Activated CD8-positive, alpha-beta memory T cell treated with anti-CD3 and anti-CD28 coated beads, Interleukin-2, amount 50 U/mL, for 24 hours (primary cell): Measurements from ENCODE around the gene FKBP10.
"Not testable (repeated sequence)": the region's sequence is repeated elsewhere in the genome, so short reads cannot be mapped to it uniquely, and the experiment has no call there.

ENCODE experiments used
- DNase-seq: peaks from one replicate; pipeline ENCODE4 v3.0.0-alpha.2; 2020; ENCODE audit errors: extremely low read depth

FKBP10 gene

DNA sequence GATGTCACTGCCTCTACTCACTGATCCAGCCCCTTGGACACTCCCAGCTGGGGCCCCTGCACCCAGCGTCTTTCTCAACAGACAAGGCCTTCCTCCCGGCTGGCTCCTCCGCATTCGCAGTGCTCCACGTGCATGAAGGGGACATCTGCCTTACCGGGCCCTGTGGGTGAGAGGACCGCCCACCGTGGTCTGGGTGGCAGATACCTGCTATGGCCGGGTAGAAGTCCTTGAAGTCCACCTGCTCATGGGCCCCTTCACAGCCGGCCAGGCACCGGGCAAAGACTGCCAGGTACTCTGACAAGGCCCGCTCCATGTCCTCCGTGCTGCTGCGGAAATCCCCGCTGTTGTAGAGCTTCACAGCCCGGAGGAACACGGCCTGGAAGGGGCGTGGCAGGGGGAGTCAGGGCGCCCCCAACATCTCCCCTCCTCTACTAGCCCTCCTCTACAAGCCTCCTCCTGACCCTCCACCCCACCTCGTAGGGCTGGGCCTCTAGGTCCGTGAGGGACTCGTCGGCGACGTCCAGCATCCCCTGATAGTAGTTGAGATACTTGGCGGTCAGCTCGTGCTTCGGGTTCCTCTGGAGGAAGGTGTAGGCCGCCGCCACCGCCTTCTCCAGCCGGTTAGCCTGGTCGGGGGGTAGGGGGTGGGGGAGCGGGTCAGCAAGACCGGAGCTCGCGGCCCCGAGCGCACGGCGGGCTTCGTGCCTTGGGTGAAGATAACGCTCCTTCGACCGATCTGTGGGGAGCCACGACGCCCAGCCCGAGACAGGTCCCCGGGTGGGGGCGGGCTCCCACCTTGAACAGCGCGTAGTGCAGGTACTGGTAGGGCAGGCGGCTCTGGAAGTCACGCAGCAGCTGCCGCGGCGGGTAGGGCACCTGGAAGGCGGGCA is 1.9 kb upstream of the FKBP10 start:
- DNase-seq: no peak

DNA sequence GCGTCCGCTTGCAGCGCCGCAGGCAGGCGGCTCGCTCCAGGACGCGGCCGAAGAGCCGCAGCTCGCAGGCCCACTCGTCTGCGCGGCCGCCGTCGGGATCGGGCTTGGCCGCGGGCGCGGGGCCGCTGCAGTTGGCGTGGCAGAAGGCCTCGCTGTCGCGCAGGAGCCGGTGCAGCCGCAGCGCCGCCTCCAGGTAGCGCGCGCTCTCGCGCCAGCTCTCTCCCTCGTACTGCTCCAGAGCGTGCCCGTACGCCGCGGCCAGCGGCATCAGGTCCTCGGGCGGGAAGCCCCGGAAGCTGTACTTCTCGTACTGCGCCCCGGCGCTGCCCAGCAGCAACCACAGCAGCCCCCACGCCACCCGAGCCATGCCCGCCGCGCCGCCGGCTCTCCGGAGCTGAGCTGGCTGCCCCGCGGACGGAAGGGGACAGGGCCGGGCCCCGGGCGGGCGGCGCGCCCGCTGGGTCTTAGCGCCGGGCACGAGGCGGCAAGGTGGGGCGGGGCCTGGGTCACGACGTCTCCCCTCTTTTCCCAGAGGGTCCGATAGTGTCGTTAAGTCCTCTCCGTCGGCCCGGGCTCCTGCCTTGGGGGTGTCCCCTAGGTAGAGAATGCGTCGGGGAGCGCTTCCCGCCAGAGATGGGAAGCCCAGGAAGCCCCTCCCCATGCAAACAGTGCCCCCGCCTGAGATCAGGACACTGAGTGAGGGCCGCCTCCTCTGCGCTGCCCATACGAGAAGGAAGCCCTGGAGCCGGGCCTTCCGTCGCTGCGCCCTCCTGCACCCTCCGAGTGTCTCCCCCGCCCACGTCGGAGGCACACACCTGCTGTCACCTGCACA is 1.0 kb upstream of the FKBP10 start, which contains the start of gene P3H4:
P3H4 (minus strand) TSS at position 401 of the 832 bp plus-strand sequence; CDS start at position 367, 34 bp downstream.
- no peak for DNase-seq

DNA sequence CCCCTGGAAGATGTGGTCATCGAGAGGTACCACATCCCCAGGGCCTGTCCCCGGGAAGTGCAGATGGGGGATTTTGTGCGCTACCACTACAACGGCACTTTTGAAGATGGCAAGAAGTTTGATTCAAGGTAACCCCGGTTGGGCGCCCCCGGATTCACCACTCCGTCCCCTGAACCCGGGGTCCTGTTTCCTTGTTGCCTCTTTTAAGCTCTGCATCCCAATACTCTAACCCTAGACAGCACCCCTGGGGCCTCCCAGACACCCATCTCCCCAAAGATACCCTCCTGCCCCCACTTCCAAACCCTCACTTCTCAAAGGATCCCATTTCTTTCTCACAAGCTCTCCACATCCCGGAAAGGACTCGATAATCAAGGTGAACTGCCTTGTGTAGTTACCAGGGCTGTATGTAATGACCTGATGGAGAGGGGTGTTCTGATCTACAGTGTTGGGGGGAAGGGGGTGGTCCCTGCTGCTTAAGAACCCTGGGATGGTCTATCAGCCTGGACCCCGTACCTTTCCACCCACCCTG is 412 bp downstream of the FKBP10 start:
- DNase-seq: no peak

DNA sequence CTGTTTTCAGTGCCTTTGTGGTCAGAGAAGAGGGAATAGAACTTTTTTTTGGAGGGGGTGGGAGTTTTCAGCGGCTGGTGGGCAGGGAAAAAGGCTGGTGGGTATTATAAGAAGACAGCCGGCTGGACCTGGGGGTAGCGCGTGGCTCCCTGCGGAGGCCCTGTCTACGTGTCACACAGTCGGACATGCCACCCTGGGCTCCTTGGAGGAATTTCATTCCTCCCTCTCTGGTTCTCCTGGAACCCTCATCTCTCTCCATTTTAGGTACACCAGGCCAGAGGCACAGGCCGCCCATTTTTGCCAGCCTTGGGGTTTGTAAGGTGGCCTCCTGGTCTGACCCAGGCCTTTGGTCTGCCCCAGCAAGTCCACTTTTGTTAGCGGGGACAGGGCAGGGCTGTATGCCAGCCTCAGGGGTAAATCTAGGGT is 908 bp downstream of the FKBP10 start:
- DNase-seq: no peak

DNA sequence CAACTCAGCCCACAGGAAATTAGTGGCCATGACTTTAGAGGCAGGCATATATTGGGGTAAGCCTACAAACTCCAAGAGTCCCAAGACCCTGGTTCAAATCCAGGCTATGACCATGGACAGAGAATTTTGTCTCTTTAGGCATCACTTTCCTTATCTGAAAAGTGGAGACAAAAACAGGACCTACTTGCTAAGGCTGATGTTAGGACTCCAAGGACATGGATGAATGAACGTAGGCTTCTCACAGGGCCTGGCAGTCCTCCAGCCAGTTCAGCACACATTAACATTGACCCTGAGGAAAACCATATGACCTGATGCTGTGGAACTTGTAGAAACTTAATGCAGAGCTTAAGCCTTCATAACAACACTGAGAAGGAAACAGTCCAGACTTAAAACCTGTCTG is 1.4 kb downstream of the FKBP10 start:
- DNase-seq: no peak

DNA sequence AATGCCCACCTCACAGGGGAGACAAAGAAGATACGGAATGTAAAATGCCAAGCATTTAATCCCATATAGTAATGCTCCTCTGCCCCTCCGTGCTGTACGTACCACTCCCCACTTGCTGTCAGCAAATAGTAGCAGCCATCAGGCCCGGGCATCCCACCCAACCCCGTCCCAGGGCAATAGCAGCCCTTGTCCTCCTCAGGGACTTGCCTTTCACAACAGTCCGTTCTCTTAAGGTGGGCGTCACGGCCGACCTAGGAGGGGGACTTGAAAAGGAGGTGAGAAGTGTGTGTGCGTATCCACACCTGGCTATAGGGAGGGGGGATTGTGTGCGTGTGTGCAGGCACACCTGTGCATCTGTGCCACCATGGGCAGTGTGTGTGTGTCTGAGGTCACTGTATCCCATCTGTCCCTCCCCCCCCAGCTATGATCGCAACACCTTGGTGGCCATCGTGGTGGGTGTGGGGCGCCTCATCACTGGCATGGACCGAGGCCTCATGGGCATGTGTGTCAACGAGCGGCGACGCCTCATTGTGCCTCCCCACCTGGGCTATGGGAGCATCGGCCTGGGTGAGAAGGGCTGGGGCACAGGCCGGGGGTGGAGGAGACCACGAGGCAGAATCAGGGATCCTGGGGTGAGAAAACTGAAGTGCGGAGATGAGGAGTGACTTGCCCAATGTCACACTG is 4.0 kb downstream of the FKBP10 start:
- no peak for DNase-seq

DNA sequence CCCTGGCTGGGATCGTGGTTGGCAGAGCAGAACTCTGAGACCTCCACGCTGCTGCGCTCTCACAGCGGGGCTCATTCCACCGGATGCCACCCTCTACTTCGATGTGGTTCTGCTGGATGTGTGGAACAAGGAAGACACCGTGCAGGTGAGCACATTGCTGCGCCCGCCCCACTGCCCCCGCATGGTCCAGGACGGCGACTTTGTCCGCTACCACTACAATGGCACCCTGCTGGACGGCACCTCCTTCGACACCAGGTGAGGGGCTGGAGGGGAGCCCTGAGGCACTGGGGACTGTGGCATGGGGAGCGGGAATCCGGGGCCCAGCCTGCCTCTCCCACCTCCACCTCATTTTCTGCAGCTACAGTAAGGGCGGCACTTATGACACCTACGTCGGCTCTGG is 5.2 kb downstream of the FKBP10 start:
- no peak for DNase-seq

DNA sequence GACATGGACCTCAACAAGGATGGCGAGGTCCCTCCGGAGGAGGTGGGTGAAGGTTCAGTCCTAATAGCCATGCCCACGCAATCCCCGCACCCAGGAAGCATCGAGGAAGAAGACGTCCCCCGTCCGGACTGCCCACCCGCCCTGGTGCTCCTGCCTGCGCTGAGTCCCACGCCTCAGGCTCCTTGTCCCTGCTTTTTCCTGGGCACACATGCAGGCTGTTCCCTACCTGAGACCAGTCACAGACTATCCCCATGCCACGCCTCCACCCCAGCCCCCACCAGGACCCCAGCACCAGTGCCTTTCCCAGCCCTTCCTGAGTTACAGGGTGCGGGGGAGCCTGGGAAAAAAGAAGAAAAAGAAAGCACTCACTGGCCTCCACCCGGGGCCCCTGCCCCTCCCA is 9.0 kb downstream of the FKBP10 start:
- no peak for DNase-seq

DNA sequence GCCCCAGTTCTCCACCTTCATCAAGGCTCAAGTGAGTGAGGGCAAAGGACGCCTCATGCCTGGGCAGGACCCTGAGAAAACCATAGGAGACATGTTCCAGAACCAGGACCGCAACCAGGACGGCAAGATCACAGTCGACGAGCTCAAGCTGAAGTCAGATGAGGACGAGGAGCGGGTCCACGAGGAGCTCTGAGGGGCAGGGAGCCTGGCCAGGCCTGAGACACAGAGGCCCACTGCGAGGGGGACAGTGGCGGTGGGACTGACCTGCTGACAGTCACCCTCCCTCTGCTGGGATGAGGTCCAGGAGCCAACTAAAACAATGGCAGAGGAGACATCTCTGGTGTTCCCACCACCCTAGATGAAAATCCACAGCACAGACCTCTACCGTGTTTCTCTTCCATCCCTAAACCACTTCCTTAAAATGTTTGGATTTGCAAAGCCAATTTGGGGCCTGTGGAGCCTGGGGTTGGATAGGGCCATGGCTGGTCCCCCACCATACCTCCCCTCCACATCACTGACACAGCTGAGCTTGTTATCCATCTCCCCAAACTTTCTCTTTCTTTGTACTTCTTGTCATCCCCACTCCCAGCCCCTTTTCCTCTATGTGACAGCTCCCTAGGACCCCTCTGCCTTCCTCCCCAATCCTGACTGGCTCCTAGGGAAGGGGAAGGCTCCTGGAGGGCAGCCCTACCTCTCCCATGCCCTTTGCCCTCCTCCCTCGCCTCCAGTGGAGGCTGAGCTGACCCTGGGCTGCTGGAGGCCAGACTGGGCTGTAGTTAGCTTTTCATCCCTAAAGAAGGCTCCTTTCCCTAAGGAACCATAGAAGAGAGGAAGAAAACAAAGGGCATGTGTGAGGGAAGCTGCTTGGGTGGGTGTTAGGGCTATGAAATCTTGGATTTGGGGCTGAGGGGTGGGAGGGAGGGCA is 9.7 kb downstream of the FKBP10 start:
- DNase-seq: no peak

DNA sequence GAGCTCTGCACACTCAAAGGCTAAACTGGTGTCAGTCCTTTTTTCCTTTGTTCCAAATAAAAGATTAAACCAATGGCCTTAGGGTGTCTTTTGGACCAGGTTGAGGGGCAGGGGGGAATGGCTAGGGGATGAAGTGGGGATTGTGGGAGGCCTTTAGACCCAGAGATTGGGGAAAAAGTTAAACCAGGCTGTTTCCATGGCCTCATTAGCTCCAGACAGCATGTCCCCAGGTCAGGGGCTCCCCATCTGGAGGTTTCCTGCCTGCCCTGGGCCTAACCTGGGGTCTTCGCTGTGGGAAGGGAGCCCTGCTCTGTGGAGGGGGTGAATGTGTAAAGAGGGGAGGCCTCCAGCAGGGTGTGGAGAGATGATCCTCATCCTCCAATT is 10.3 kb downstream of the FKBP10 start:
- DNase-seq: no peak

DNA sequence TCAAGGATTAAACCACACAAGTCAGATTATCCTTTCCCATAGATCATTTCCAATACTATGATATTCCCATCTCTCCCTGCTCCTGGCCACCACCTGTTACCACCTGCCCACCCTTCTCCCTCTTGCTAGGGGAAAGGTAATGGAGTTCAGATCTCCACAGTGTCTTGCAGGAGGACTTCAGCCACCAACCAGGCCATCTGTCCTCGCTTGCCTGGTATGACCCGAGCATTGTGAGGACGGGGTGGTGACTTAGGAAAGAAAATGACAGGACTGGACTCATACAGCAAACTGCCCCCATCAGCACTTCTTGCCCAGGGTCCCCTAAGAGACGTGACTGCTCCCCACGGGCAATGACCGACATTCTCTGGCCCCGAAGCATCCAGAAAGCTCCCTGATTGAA is 10.8 kb downstream of the FKBP10 start:
- DNase-seq: no peak

DNA sequence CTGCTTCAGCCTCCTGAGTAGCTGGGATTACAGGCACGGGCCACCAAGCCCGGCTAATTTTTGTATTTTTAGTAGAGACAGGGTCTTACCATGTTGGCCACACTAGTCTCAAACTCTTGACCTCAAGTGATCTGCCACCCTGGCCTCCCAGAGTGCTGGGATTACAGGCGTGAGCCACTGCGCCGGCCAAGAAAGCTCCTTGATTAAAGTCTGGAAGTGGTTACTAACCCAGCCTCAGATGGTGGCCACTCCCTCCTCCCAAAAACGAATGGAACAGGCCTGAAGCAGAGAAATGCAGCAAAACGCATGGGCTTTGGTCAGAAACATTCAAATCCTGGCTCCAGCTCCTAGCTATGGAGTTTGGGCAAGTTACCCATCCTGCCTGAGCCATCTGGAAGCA is 11.3 kb downstream of the FKBP10 start:
- no peak for DNase-seq

DNA sequence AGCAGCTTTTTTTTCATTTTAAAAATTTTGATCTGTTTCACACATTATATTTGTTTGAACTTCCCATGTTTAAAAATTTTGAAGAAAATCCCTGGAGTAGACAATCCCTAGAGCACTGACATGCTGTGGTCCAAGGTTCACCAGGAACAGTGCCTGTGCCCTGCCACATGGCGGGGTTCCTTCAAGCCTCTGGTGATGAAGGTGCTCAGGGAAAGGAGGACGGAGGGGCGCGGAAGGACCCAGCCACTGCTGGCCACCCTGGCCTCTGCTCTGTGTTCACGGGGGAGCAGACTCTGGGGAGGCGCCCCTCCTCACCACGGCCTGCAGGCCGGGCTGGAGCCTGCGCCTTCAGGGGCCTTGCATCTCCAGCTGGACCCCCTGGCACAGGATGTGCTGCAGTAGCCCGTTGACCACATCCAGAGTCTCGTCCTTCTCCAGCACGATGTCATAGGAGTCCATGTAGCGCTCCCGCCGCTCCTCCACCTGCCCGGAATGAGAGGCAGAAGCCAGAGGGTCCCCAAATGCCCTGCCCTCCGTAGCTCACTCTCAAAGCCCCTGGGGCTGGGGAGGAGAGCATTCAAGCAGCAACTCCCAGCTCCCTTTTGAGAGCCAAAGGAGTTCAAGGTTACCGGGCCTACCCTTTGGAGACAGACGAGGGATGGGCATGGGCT is 12.5 kb downstream of the FKBP10 start:
- no peak for DNase-seq

DNA sequence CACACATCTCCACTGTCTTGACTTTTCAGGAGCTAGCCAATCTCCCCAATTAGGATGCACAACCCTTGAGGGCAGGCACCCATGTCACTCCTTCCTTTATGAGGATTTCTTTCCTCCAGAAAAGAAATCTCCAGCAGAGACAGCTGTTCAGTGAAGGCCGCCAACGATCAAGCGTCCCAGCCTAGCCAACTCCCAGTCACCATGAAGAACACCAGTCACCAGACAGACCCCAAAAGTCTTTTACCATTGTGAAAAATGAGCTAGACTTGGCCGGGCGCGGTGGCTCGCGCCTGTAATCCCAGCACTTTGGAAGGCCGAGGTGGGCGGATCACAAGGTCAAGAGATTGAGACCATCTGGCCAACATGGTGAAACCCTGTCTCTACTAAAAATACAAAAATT is 17.2 kb downstream of the FKBP10 start:
- not testable (repeated sequence) for DNase-seq

DNA sequence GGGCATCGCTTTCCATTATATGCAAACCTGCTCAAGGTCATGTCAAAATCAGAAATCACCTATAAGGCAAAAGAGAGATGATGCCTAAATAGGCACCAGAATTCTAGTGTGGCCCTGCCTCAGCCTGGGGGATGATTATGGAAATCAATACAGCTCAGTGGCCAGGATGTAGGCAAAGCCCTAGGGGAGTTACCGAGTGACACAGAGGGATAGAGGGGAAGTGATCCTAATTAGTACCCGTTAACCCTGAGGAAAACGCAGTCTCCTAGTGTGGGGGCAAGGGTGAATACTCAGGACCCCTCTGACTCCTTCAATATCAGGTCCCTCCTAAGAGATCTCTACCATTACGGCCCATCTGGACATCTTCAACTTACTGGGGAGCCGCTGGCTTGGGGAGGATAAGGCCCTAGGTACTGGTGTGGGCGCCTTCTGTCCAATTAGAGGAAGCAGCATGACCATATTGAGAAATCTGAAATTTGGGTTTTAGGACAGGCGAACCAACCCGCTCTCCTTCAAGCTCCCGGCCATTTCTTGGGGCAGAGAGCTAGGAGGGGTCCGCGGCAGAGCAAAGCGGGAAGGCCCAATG is 22.5 kb downstream of the FKBP10 start:
- DNase-seq: no peak

DNA sequence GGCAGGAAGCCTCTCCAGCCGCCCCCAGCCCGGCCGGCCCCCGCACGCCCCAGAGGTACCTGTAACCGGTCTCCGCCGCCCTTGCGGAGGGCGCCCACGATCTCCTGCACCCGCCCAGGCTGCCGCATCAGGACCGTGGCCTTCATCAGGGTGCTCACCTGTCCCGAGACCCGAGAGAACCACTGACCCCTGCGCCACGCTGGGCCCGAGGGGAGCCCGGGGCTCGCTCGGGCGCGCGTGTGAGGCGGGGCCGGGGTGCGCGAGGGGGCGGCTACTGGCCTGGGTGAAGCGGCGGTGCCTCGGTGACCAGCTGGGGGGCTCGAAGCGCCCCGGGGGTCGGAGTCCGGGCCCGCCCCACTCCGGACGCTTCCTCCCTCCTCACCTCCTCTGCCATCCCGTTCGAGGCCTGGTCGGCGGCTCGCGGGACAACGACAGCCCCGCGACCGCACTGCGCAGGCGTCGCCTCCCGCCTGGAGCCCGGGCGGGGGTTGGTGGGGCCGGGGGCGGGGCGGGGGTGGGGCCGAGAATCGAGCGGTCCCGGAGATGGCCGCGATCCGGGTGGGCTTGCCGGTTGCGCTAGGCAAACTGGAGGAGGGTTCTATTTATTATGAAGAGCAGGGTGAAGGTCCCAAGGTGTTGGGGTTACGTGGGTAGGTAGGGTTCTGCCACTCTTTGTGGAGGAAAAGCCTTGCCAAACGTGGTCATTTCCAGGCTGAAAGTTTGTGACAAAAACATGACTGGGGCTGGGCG is 23.2 kb downstream of the FKBP10 start, which contains the start of gene NT5C3B:
NT5C3B (minus strand) TSS at position 433 of the 750 bp plus-strand sequence; CDS start at position 394, 39 bp downstream.
- peak; percentile 18 for DNase-seq

DNA sequence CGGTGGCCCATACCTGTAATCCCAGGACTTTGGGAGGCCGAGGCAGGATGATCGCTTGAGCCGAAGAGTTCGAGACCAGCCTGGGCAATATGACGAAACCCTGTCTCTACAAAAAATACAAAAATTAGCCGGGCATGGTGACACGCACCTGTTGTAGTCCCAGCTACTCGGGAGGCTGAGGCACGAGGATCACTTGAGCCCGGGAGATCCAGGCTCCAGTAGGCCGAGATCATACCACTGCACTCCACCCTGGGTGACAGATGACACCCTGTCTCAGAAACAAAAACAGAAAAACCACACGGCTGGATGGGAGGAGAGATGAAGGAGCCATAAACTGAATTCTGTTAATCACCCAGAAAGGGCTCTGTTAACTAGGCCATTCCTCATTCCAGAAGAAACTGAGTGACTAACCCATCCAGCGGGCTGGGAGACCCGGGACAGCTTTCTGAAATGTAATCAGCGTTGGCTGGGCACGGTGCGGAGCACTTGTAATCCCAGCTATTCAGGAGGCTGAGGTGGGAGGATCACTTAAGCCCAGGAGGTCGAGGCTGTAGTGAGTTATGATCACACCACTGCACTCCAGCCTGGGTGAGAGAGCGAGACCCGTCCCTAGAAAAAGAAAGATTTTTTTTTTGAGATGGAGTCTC is 23.9 kb downstream of the FKBP10 start:
- no peak for DNase-seq

DNA sequence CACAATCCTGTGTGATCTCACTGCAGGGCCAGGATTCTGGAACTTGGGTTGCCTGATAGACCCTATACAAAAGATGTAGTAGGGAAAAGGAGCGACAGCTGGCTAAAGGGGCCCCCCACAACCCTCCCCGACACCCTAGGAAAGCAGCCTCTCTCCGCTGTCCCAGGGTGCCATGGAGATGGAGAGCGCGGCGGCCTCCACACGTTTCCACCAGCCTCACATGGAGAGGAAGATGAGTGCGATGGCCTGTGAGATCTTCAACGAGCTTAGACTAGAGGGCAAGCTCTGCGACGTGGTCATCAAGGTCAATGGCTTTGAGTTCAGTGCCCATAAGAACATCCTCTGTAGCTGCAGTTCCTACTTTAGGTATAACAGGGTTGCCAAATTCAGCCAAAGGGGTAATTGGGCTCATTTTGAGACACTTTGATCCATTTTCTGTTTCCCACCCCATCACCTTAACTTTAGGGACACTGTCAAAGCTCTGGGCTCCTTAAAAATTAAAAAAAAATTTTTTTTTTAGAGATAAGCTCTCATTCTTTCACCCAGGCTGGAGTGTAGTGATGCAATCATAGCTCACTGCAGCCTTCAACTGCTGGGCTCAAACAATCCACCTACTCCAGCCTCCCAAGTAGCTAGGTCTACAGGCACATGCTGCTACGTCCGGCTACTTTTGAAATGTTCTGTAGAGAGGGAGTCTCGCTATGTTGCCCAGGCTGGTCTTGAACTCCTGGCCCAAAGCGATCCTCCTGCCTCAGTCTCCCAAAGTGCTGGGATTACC is 25.1 kb downstream of the FKBP10 start, which contains the start of gene KLHL10:
KLHL10 (plus strand) TSS at position 65 of the 778 bp plus-strand sequence; CDS start at position 173, 108 bp downstream.
- DNase-seq: no peak
